Raji (cell line): ENCODE data around the gene PPIF.

ENCODE experiments used
- POLR2A ChIP-seq: IDR thresholded peaks from 2 replicates; pipeline ENCODE4 v1.6.1; 2011; ENCODE audit warnings: low read depth, low read length, control low read depth; ENCODE audit not compliant: insufficient read depth

The PPIF gene

GRCh38 chr10:79321951-79322350 is 25.3 kb upstream of the PPIF start:
- no peak for TF ChIP-seq POLR2A

- TF ChIP-seq POLR2A, result no peak
These were observed 24.4 kb upstream of the PPIF start for GRCh38 chr10:79322616-79323543.

- TF ChIP-seq POLR2A, result no peak
These were observed 23.7 kb upstream of the PPIF start for GRCh38 chr10:79323602-79324001.

- TF ChIP-seq POLR2A, result no peak
These were observed 23.1 kb upstream of the PPIF start for GRCh38 chr10:79324032-79324695.

GRCh38 chr10:79326361-79327089 is 20.7 kb upstream of the PPIF start:
- no peak for TF ChIP-seq POLR2A

- TF ChIP-seq POLR2A, result no peak
These were observed 20.2 kb upstream of the PPIF start for GRCh38 chr10:79327090-79327457.

GRCh38 chr10:79328147-79328701 is 19.0 kb upstream of the PPIF start:
- TF ChIP-seq POLR2A, result no peak

GRCh38 chr10:79328737-79329504 is 18.3 kb upstream of the PPIF start:
- TF ChIP-seq POLR2A, result no peak

GRCh38 chr10:79329529-79329928 is 17.7 kb upstream of the PPIF start:
- TF ChIP-seq POLR2A, result no peak

- TF ChIP-seq POLR2A, result no peak
These were observed 16.0 kb upstream of the PPIF start for GRCh38 chr10:79331226-79331625.

- 0 out of 2 replicates have a peak, but pooled peaks have one; percentile 19 for TF ChIP-seq POLR2A
These were observed 15.6 kb upstream of the PPIF start for GRCh38 chr10:79331709-79332108.

- TF ChIP-seq POLR2A, result no peak
These were observed 13.8 kb upstream of the PPIF start for GRCh38 chr10:79333513-79333912.

GRCh38 chr10:79334573-79334972 is 12.7 kb upstream of the PPIF start:
- no peak for TF ChIP-seq POLR2A

- no peak for TF ChIP-seq POLR2A
These were observed 12.2 kb upstream of the PPIF start for GRCh38 chr10:79335094-79335469.
